Fibroblast of lung (primary cell): ENCODE results near the gene FCMR. TPM values are rescaled to one million over a fixed set of nuclear protein-coding genes. Genes with fewer than 3 reads are reported as not detected.

Experiments used
- DNase-seq, 2 donors: peaks; one replicate each; pipeline versions ENCODE4 v3.0.0 to v3.0.0-alpha.2; 2010; ENCODE audit warnings: low read depth in 2 of 2
- H2AFZ ChIP-seq: 2 replicates; pipeline ENCODE4 v1.5.1; 2012; ENCODE audit warnings: low read length, control low read depth, inconsistent platforms
- H3K27ac ChIP-seq: 2 replicates; pipeline ENCODE4 v1.5.1; 2011; ENCODE audit warnings: low read length, control low read depth; ENCODE audit not compliant: insufficient read depth
- H3K27me3 ChIP-seq: 2 replicates; pipeline ENCODE4 v1.5.1; 2011; ENCODE audit warnings: mild to moderate bottlenecking, low read length; ENCODE audit not compliant: control insufficient read depth, insufficient read depth
- H3K36me3 ChIP-seq: 2 replicates; pipeline ENCODE4 v1.5.1; 2011; ENCODE audit warnings: low read length; ENCODE audit not compliant: control insufficient read depth, insufficient read depth
- H3K4me1 ChIP-seq: 2 replicates; pipeline ENCODE4 v1.5.1; 2011; ENCODE audit warnings: low read length; ENCODE audit not compliant: control insufficient read depth, insufficient read depth; ENCODE audit errors: extremely low read depth
- H3K4me2 ChIP-seq: 2 replicates; pipeline ENCODE4 v1.5.1; 2011; ENCODE audit warnings: low read length, control low read depth; ENCODE audit not compliant: insufficient read depth; ENCODE audit errors: extremely low read depth
- H3K4me3 ChIP-seq, 4 experiments: fragments of 200-600 bp in 1 of 4; sonication (generic) in 1 of 4; replicated peaks in 1 of 4; 2 replicates each; pipeline ENCODE4 v1.5.1; 2011 to 2016; ENCODE audit warnings: low read length in 4 of 4, low read depth in 3 of 4, mild to moderate bottlenecking in 3 of 4, control low read depth in 2 of 4, inconsistent platforms in 1 of 4, mixed read lengths in 1 of 4; ENCODE audit not compliant: insufficient read depth in 1 of 4; ENCODE audit errors: control extremely low read depth in 1 of 4
- H3K79me2 ChIP-seq: 2 replicates; pipeline ENCODE4 v1.5.1; 2012; ENCODE audit warnings: mild to moderate bottlenecking, low read length, inconsistent platforms; ENCODE audit not compliant: control insufficient read depth, insufficient read depth
- H3K9ac ChIP-seq: 2 replicates; pipeline ENCODE4 v1.5.1; 2011; ENCODE audit warnings: mild to moderate bottlenecking, low read length, control low read depth; ENCODE audit not compliant: insufficient read depth
- H3K9me3 ChIP-seq: 2 replicates; pipeline ENCODE4 v1.5.1; 2012; ENCODE audit warnings: low read depth, low read length; ENCODE audit not compliant: control insufficient read depth, insufficient read depth
- H4K20me1 ChIP-seq: 2 replicates; pipeline ENCODE4 v1.5.1; 2011; ENCODE audit warnings: low read length; ENCODE audit not compliant: control insufficient read depth, insufficient read depth; ENCODE audit errors: extremely low read depth
- CTCF ChIP-seq, 2 donors: IDR thresholded peaks in 1 of 2; conservative IDR thresholded peaks in 1 of 2; 1 replicate in 1 of 2; 2 replicates in 1 of 2; pipeline ENCODE4 v1.5.1; 2011 to 2012; ENCODE audit warnings: low read length in 2 of 2, control low read depth in 1 of 2, inconsistent platforms in 1 of 2, low read depth in 1 of 2, mild to moderate bottlenecking in 1 of 2
- EZH2 ChIP-seq: IDR thresholded peaks from 2 replicates; pipeline ENCODE4 v1.5.1; 2012; ENCODE audit warnings: low read length, control low read depth, mild to moderate bottlenecking; ENCODE audit errors: missing control alignments
- polyA plus RNA-seq, 2 donors: library from polyadenylated mRNA; depleted of rRNA in 1 of 2; stranded (reverse) in 1 of 2; unstranded in 1 of 2; fragments of >200 nt; gene quantifications; 2 replicates each; pipeline ENCODE4 v1.2.1, GENCODE V29; 2011 to 2012; ENCODE audit warnings: missing spikeins in 1 of 2
- total RNA-seq: library from RNA; depleted of rRNA; stranded (reverse); fragments of >200 nt; gene quantifications from 2 replicates; pipeline ENCODE4 v1.2.1, GENCODE V29; 2014

FCMR gene
- total and polyA plus RNA-seq, 2 donors (not counting 1 experiment from before 2014, with no cell fraction given): 0.33 to 4.3 TPM

GRCh38 chr1:206916000-206916709 is 5.6 kb downstream of the FCMR start:
- Histone ChIP-seq H2AFZ (no peak overlapping the region), H3K27me3 (peaks cover 11% of the 10 kb centered on the region), H4K20me1 (no peaks in the 10 kb centered on the region), H3K79me2 (no peaks in the 10 kb centered on the region), H3K9ac (no peak overlapping the region), H3K4me2 (no peak overlapping the region), H3K9me3 (no peaks in the 10 kb centered on the region), H3K4me3 (no peak overlapping the region), H3K4me1 (no peaks in the 10 kb centered on the region), H3K27ac (no peak overlapping the region), H3K36me3 (no peaks in the 10 kb centered on the region)
- no peak for DNase-seq
- TF ChIP-seq CTCF (conservative IDR thresholded peaks at IDR 0.05 in 1 of 2, IDR thresholded peaks at IDR 0.05 in 1 of 2; ENCODE audit: low read depth in 1 of 2, low read length in 2 of 2) (no peak), EZH2 (no peak)

- H3K9ac ChIP-seq: no peak overlapping the region
- no peak for DNase-seq
- no peak overlapping the region for H3K27ac ChIP-seq
- H4K20me1 ChIP-seq: no peaks in the 10 kb centered on the region
- H3K36me3 ChIP-seq: no peaks in the 10 kb centered on the region
- no peaks in the 10 kb centered on the region for H3K79me2 ChIP-seq
- no peak for TF ChIP-seq CTCF (conservative IDR thresholded peaks at IDR 0.05 in 1 of 2, IDR thresholded peaks at IDR 0.05 in 1 of 2; ENCODE audit: low read depth in 1 of 2, low read length in 2 of 2)
- TF ChIP-seq EZH2: no peak
- no peak overlapping the region for H2AFZ ChIP-seq
- no peak overlapping the region for H3K4me2 ChIP-seq
- no peak overlapping the region for H3K4me3 ChIP-seq
- H3K9me3 ChIP-seq: no peaks in the 10 kb centered on the region
- peaks cover 11% of the 10 kb centered on the region for H3K27me3 ChIP-seq
- H3K4me1 ChIP-seq: no peaks in the 10 kb centered on the region
Observed at GRCh38 chr1:206915030-206915735, 6.6 kb downstream of the FCMR start.

GRCh38 chr1:206913766-206914537 is 7.8 kb downstream of the FCMR start:
- no peak for DNase-seq
- H3K36me3 ChIP-seq: no peaks in the 10 kb centered on the region
- no peak overlapping the region for H3K4me2 ChIP-seq
- no peaks in the 10 kb centered on the region for H3K79me2 ChIP-seq
- H3K9ac ChIP-seq: no peak overlapping the region
- no peak for TF ChIP-seq CTCF (conservative IDR thresholded peaks at IDR 0.05 in 1 of 2, IDR thresholded peaks at IDR 0.05 in 1 of 2; ENCODE audit: low read depth in 1 of 2, low read length in 2 of 2)
- no peak for TF ChIP-seq EZH2
- no peak overlapping the region for H2AFZ ChIP-seq
- peaks cover 11% of the 10 kb centered on the region for H3K27me3 ChIP-seq
- H3K4me3 ChIP-seq: no peak overlapping the region
- H3K9me3 ChIP-seq: no peaks in the 10 kb centered on the region
- H3K27ac ChIP-seq: no peak overlapping the region
- H3K4me1 ChIP-seq: peaks cover 3% of the 10 kb centered on the region
- no peaks in the 10 kb centered on the region for H4K20me1 ChIP-seq
